ENCODE measurements around the gene LRP1B. TPM values are rescaled to one million over a fixed set of nuclear protein-coding genes. Genes with fewer than 3 reads are reported as not detected.

The LRP1B gene
- total RNA-seq, 4 donors from 2014 or later, result 3.6 to 10.1 (median 6.1) TPM

DNA sequence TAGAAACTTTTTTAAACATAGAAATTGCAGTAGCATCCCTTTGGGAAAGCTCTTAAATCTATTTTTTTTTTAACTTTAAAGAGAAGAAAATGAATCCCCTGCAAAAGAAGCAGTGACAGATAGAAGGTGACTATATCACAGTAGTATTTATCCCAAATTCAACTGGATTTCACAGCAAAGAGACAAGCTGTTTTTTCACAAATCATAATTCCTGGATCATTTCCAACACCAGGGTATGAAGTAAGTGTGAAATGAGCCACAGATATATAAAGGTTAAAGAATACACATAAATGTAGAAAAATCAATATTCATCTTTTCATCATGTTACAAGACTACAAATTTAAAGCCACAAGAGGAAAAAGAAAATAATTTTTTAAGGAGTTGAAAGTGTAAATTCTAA, 1945.7 kb downstream of the LRP1B start:
- no peak for DNase-seq (ENCODE audit: low spot score)
- TF ChIP-seq, protein P1, sequence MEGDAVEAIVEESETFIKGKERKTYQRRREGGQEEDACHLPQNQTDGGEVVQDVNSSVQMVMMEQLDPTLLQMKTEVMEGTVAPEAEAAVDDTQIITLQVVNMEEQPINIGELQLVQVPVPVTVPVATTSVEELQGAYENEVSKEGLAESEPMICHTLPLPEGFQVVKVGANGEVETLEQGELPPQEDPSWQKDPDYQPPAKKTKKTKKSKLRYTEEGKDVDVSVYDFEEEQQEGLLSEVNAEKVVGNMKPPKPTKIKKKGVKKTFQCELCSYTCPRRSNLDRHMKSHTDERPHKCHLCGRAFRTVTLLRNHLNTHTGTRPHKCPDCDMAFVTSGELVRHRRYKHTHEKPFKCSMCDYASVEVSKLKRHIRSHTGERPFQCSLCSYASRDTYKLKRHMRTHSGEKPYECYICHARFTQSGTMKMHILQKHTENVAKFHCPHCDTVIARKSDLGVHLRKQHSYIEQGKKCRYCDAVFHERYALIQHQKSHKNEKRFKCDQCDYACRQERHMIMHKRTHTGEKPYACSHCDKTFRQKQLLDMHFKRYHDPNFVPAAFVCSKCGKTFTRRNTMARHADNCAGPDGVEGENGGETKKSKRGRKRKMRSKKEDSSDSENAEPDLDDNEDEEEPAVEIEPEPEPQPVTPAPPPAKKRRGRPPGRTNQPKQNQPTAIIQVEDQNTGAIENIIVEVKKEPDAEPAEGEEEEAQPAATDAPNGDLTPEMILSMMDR (IDR thresholded peaks at IDR 0.05), result no peak
- no peak for ATAC-seq (ENCODE audit: low FRiP score)

DNA sequence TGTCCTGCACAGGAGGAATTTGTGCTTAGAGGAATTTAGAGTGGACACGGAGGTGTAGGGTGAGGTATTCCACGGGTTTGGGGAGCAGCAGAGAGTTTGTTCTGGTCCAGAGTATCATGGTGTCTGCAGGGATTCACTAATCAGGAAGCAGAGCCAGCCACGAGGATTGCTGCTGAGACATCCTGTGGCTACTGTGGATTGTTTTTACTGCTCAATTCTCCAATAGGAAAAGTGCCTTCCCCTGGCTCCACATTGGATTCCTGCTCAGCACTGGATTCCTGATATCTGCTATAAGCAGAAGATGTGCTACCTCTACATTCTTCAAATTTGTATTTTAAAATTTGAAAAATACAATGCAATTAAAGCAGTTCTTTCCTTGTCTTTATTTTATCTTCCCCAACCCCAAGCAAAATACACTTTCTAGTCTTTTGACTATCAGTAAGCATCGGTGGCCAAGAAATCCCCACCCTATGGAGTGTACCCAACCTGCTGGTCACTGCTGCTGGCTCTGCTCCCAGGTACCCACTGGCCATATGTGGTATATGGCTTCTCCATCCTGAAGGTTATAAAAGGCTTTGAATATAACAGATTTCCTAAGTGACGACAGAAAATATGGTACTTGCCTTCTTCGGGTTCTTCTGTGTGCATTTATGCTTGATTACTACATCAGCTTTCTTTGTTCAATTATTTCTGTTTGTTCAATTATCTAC, 1947.6 kb downstream of the LRP1B start:
- ATAC-seq (ENCODE audit: low FRiP score), result no peak
- TF ChIP-seq, protein P1 (IDR thresholded peaks at IDR 0.05), result no peak
- DNase-seq (ENCODE audit: low spot score), result no peak

Small RNA genes within 50 kb of the gene (small RNA-seq; reads per million reads assigned to genes)
- not detected for gene AC068287.1
- gene MTCO1P44, result not detected
- gene RF00019, result not detected
- not detected for gene RF02271
- gene RNU6-904P, result not detected

All from omental fat pad (tissue), 4 donors.